GM12878 (cell line): ENCODE data around the gene GRIK4. TPM values are rescaled to one million over a fixed set of nuclear protein-coding genes. Genes with fewer than 3 reads are reported as not detected.

Experiments
- ATAC-seq: fragments of 200-7000 bp; cut with Tn5 transposase; 3 replicates; pipeline ENCODE4 v1.9.1; 2020; ENCODE audit warnings: mild to moderate bottlenecking, moderate library complexity
- BruUV-seq: library from RNA; stranded (reverse); fragments of 400-500 nt; replicated peaks from 2 replicates; lab custom pipeline; 2021; lab: Mats Ljungman, UMichigan
- CTCF ChIA-PET: fragments of 300-600 bp; sonication (Branson Sonifier 250); formaldehyde crosslinking; extraction: SDS; loops from one replicate; lab custom pipeline; 2021; ENCODE audit warnings: inconsistent platforms; lab: Yijun Ruan, JAX
- POLR2A ChIA-PET: fragments of 350-600 bp; formaldehyde crosslinking; extraction: SDS; loops from one replicate; lab custom pipeline; 2021; ENCODE audit warnings: inconsistent platforms; lab: Charles Lee
- RAD21 ChIA-PET: fragments of 300-600 bp; sonication (Branson Sonifier 250); formaldehyde crosslinking; loops from one replicate; lab custom pipeline; 2023; ENCODE audit warnings: antibody characterized with exemption; ENCODE audit not compliant: unreplicated experiment; lab: Charles Lee
- SMC1A ChIA-PET: fragments of 300-600 bp; sonication (Branson Sonifier 250); formaldehyde crosslinking; loops from one replicate; lab custom pipeline; 2023; ENCODE audit not compliant: unreplicated experiment, uncharacterized antibody; lab: Charles Lee
- DNase-seq: peaks from one replicate; pipeline ENCODE4 v3.0.0-alpha.2; 2011; ENCODE audit warnings: low read depth, low spot score
- FAIRE-seq: peaks from 3 replicates; lab custom pipeline; 2011; peaks lifted over from hg19 to GRCh38; lab: Jason Lieb, UNC
- H2AFZ ChIP-seq: 2 replicates; pipeline ENCODE4 v1.6.0; 2011; ENCODE audit warnings: low read depth, low read length, control low read depth; ENCODE audit not compliant: control insufficient read depth
- H3K27ac ChIP-seq: 2 replicates; pipeline ENCODE4 v1.5.1; 2011; ENCODE audit warnings: control low read depth; ENCODE audit not compliant: control insufficient read depth, insufficient read depth
- H3K27me3 ChIP-seq, 2 experiments: replicated peaks in 1 of 2; 2 replicates each; pipeline versions ENCODE4 v1.6.0 to v1.6.1; 2011; ENCODE audit warnings: low read length in 1 of 2; ENCODE audit not compliant: control insufficient read depth in 2 of 2, insufficient read depth in 2 of 2
- H3K36me3 ChIP-seq, 2 experiments: 2 replicates each; pipeline ENCODE4 v1.5.1; 2011; ENCODE audit warnings: low read length in 1 of 2; ENCODE audit not compliant: control insufficient read depth in 2 of 2, insufficient read depth in 2 of 2
- H3K4me1 ChIP-seq: 2 replicates; pipeline ENCODE4 v1.6.1; 2011; ENCODE audit warnings: mild to moderate bottlenecking, low read length, moderate library complexity, mixed read lengths; ENCODE audit not compliant: control insufficient read depth, insufficient read depth
- H3K4me2 ChIP-seq: 2 replicates; pipeline ENCODE4 v1.6.0; 2011; ENCODE audit warnings: control low read depth; ENCODE audit not compliant: control insufficient read depth, insufficient read depth
- H3K4me3 ChIP-seq: fragments of 200-600 bp; sonication (generic); 2 replicates; pipeline ENCODE4 v1.5.1; 2016
- H3K79me2 ChIP-seq: 2 replicates; pipeline ENCODE4 v1.6.0; 2011; ENCODE audit warnings: low read length; ENCODE audit not compliant: control insufficient read depth, insufficient read depth
- H3K9ac ChIP-seq: 2 replicates; pipeline ENCODE4 v1.8.0; 2011; ENCODE audit warnings: low read length, control low read depth, mixed read lengths; ENCODE audit not compliant: control insufficient read depth, insufficient read depth
- H3K9me3 ChIP-seq: replicated peaks from 3 replicates; pipeline ENCODE4 v1.5.1; 2011; ENCODE audit warnings: mild to moderate bottlenecking, low read length; ENCODE audit not compliant: control insufficient read depth, insufficient read depth
- H4K20me1 ChIP-seq: 2 replicates; pipeline ENCODE4 v1.6.0; 2011; ENCODE audit not compliant: control insufficient read depth, insufficient read depth
- BCLAF1 ChIP-seq: fragments of 450-650 bp; IDR thresholded peaks from 2 replicates; pipeline ENCODE4 v1.6.1; 2017; ENCODE audit warnings: antibody characterized with exemption, mild to moderate bottlenecking, moderate library complexity
- CHD2 ChIP-seq: IDR thresholded peaks from 2 replicates; pipeline ENCODE4 v1.6.1; 2011; ENCODE audit warnings: low read depth, low read length, improper control_type of control experiment, borderline replicate concordance
- CREB1 ChIP-seq: IDR thresholded peaks from 2 replicates; pipeline ENCODE4 v1.6.1; 2012; ENCODE audit warnings: low read depth, mild to moderate bottlenecking, inconsistent platforms
- EZH2 ChIP-seq: IDR thresholded peaks from 2 replicates; pipeline ENCODE4 v1.6.1; 2012; ENCODE audit warnings: low read depth, mild to moderate bottlenecking, control low read depth, inconsistent platforms, low read length, borderline replicate concordance; ENCODE audit not compliant: control insufficient read depth
- IKZF1 ChIP-seq: fragments of 450-650 bp; conservative IDR thresholded peaks from 2 replicates; pipeline ENCODE4 v1.6.1; 2017; ENCODE audit warnings: antibody characterized with exemption, mild to moderate bottlenecking
- NFXL1 ChIP-seq: fragments of 450-650 bp; IDR thresholded peaks from 2 replicates; pipeline ENCODE4 v1.6.1; 2017; ENCODE audit warnings: antibody characterized with exemption, mild to moderate bottlenecking, borderline replicate concordance
- RAD21 ChIP-seq: IDR thresholded peaks from 2 replicates; pipeline ENCODE4 v1.6.1; 2011; ENCODE audit warnings: mild to moderate bottlenecking, low read depth, low read length, moderate library complexity; ENCODE audit not compliant: insufficient read depth
- RFX5 ChIP-seq: IDR thresholded peaks from 2 replicates; pipeline ENCODE4 v1.6.1; 2011; ENCODE audit warnings: low read depth, low read length, improper control_type of control experiment
- RUNX3 ChIP-seq: IDR thresholded peaks from 2 replicates; pipeline ENCODE4 v1.6.1; 2012; ENCODE audit warnings: low read length, inconsistent platforms
- SRF ChIP-seq, 2 experiments: IDR thresholded peaks; 2 replicates each; pipeline ENCODE4 v1.6.1; 2011; ENCODE audit warnings: low read depth in 2 of 2, low read length in 2 of 2, mild to moderate bottlenecking in 1 of 2, moderate library complexity in 1 of 2
- TAF1 ChIP-seq: IDR thresholded peaks from 2 replicates; pipeline ENCODE4 v1.6.1; 2011; ENCODE audit warnings: mild to moderate bottlenecking, low read depth, low read length, borderline replicate concordance
- ZNF24 ChIP-seq: fragments of 450-650 bp; IDR thresholded peaks from 2 replicates; pipeline ENCODE4 v1.6.1; 2017; ENCODE audit warnings: antibody characterized with exemption, mild to moderate bottlenecking
- ZNF274 ChIP-seq: IDR thresholded peaks from one replicate; pipeline ENCODE4 v1.8.0; 2011; ENCODE audit not compliant: insufficient read length, insufficient read depth
- ZNF592 ChIP-seq: fragments of 450-650 bp; IDR thresholded peaks from 2 replicates; pipeline ENCODE4 v1.6.1; 2017; ENCODE audit warnings: mild to moderate bottlenecking, moderate library complexity
- WGBS: methylation state at CpG from one replicate; pipeline ENCODE4 v1.1.6; 2016; ENCODE audit warnings: low lambda C conversion rate; ENCODE audit not compliant: insufficient replicate concordance, insufficient coverage; ENCODE audit errors: missing lambda C conversion rate; 5-methylcytosine and 5-hydroxymethylcytosine counted together
- in situ Hi-C: fragments of 300-500 bp; cut with MboI; formaldehyde crosslinking; loops from 9 replicates; pipeline ENCODE4 v1.14.3; 2018; ENCODE audit warnings: mixed read lengths
- intact Hi-C: fragments of 100-400 bp; cut with micrococcal nuclease; formaldehyde crosslinking; loops from one replicate; pipeline ENCODE4 v1.14.2; 2022; ENCODE audit not compliant: unreplicated experiment
- polyA plus RNA-seq, 11 experiments: library from polyadenylated mRNA; depleted of rRNA in 4 of 11; unstranded in 6 of 11; stranded (reverse) in 5 of 11; fragments of >200 nt; fragmentation: Nextera tagmentation in 4 of 11; fragmentation: Illumina TruSeq in 1 of 11; extraction: Ambion mirVana in 4 of 11; extraction: Trizol in 1 of 11; gene quantifications; 1 replicate in 1 of 11; 2 replicates in 10 of 11; pipeline versions ENCODE4 v1.2.1 to v1.2.3, GENCODE V29; 2011 to 2016; ENCODE audit warnings: inconsistent platforms in 2 of 11, missing spikeins in 2 of 11, low read depth in 1 of 11
- total RNA-seq, 4 experiments: library from RNA; depleted of rRNA in 3 of 4; stranded (reverse); fragments of >200 nt in 3 of 4; fragmentation: Illumina TruSeq in 1 of 4; extraction: Trizol in 1 of 4; gene quantifications; 2 replicates each; pipeline versions ENCODE4 v1.2.1 to v1.2.3, GENCODE V29; 2013 to 2021
- TF ChIP-seq, protein P1 (sequence below): fragments of 450-650 bp; IDR thresholded peaks from 2 replicates; pipeline ENCODE4 v1.6.1; 2016; ENCODE audit warnings: mild to moderate bottlenecking

The GRIK4 gene
- total and polyA plus RNA-seq, 10 of the 15 experiments (the other 5 are each of a cell fraction or from before 2014, with no cell fraction given), result 0.33 to 3.6 (median 0.72) TPM

- Histone ChIP-seq H3K4me3 (no peak overlapping the region), H3K9me3 (no peaks in the 10 kb centered on the region), H2AFZ (no peak overlapping the region), H3K27me3 (no peaks in the 10 kb centered on the region), H4K20me1 (no peaks in the 10 kb centered on the region), H3K79me2 (no peaks in the 10 kb centered on the region), H3K36me3 (no peaks in the 10 kb centered on the region), H3K4me2 (no peak overlapping the region), H3K4me1 (peaks cover 20% of the 10 kb centered on the region), H3K9ac (no peak overlapping the region), H3K27ac (peak overlapping the region; percentile 63)
- DNase-seq, result peak; percentile 36
- SMC1A ChIA-PET, result interaction anchor here (0.6 to 3.9 kb wide), 4 partner anchors 10 to 324 kb away, joined by 3 to 20 read pairs (median 3); no protein-coding TSS in a partner anchor
- intact Hi-C loops (no loop called here), in situ Hi-C loops (no loop called here)
- CTCF ChIA-PET, result interaction anchor here (0.8 to 5.2 kb wide), 3 partner anchors 11 to 164 kb away, joined by 3 to 40 read pairs (median 4); partner anchors contain the start of gene ARHGEF12
- peak; percentile 76 for ATAC-seq
- RAD21 ChIA-PET, result no interaction called here
- POLR2A ChIA-PET, result no interaction called here
- no TSS peak for BruUV-seq
- WGBS, result 59% methylated on average over 8 of the region's 8 CpGs
- no peak for FAIRE-seq
- no peak for TF ChIP-seq CREB1
- TF ChIP-seq RUNX3, result no peak; the same call in 1 of the 2 replicates
- TF ChIP-seq ZNF274, result no peak
- TF ChIP-seq ZNF24, result no peak
- no peak for TF ChIP-seq RAD21
- peak; percentile 37; the same call in 1 of the 2 replicates for TF ChIP-seq CHD2
- TF ChIP-seq TAF1, result no peak
- TF ChIP-seq, protein P1, sequence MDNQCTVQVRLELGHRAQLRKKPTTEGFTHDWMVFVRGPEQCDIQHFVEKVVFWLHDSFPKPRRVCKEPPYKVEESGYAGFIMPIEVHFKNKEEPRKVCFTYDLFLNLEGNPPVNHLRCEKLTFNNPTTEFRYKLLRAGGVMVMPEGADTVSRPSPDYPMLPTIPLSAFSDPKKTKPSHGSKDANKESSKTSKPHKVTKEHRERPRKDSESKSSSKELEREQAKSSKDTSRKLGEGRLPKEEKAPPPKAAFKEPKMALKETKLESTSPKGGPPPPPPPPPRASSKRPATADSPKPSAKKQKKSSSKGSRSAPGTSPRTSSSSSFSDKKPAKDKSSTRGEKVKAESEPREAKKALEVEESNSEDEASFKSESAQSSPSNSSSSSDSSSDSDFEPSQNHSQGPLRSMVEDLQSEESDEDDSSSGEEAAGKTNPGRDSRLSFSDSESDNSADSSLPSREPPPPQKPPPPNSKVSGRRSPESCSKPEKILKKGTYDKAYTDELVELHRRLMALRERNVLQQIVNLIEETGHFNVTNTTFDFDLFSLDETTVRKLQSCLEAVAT, result no peak
- no peak for TF ChIP-seq BCLAF1
- no peak for TF ChIP-seq EZH2
- no peak for TF ChIP-seq SRF (IDR thresholded peaks at IDR 0.05; ENCODE audit: low read depth in 2 of 2, low read length in 2 of 2)
- peak; percentile 36; the same call in 1 of the 2 replicates for TF ChIP-seq IKZF1
- TF ChIP-seq NFXL1, result no peak
- TF ChIP-seq RFX5, result no peak
- peak; percentile 43; the same call in 1 of the 2 replicates for TF ChIP-seq ZNF592
These were observed 12.5 kb upstream of the GRIK4 start for GRCh38 chr11:120499088-120499487.
